ENCODE data around the gene PTPN9.
"Not testable (repeated sequence)": the region's sequence is repeated elsewhere in the genome, so short reads cannot be mapped to it uniquely, and the experiment has no call there.

The PTPN9 gene

DNA sequence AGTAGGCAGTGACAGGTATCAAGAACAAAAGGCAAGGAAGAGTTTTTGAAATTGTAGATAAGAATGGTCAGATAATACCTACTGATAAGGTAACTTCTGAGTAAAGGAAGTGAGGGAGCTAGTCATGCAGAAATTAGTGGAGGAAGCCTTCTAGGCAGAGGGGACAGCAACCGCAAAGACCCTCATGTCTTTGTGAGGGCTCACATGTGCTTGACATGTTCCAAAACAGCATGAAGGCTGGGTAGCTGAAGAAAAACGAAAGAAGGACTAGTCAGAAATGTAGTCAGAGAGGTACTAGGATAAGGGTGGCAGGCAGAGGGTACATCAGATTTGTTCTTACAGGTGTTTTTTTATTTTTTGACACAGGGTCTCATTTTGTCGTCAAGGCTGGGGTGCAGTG, 133.0 kb downstream of the PTPN9 start:
- Histone ChIP-seq H3K9ac (ENCODE audit: low read length) (no peak overlapping the region), H3K36me3 (ENCODE audit: control insufficient read depth, insufficient read depth, low read length) (no peaks in the 10 kb centered on the region), H3K4me1 (ENCODE audit: control insufficient read depth, insufficient read depth, low read length) (peaks cover 8% of the 10 kb centered on the region), H3K9me3 (ENCODE audit: control insufficient read depth, low read length) (no peaks in the 10 kb centered on the region), H3K27me3 (ENCODE audit: control insufficient read depth, insufficient read depth, low read length) (no peaks in the 10 kb centered on the region), H3K4me3 (ENCODE audit: low read length) (no peak overlapping the region)

DNA sequence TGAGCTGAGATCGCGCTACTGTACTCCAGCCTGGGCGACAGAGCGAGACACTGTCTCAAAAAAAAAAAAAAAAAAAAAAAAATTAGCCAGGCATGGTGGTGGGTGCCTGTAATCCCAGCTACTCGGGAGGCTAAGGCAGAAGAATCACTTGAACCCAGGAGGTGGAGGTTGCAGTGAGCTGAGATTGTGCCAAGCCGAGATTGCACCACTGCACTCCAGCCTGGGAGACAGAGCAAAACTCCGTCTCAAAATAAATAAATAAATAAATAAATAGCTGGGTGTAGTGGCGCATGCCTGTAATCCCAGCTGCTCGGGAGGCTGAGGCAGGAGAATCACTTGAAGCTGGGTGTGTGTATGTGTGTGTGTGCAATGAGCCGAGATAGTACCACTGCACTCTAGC, 133.8 kb downstream of the PTPN9 start:
- not testable (repeated sequence) for H3K27me3 ChIP-seq (ENCODE audit: control insufficient read depth, insufficient read depth, low read length); H3K36me3 ChIP-seq (ENCODE audit: control insufficient read depth, insufficient read depth, low read length); H3K9ac ChIP-seq (ENCODE audit: low read length); H3K9me3 ChIP-seq (ENCODE audit: control insufficient read depth, low read length); H3K4me3 ChIP-seq (ENCODE audit: low read length); H3K4me1 ChIP-seq (ENCODE audit: control insufficient read depth, insufficient read depth, low read length)

DNA sequence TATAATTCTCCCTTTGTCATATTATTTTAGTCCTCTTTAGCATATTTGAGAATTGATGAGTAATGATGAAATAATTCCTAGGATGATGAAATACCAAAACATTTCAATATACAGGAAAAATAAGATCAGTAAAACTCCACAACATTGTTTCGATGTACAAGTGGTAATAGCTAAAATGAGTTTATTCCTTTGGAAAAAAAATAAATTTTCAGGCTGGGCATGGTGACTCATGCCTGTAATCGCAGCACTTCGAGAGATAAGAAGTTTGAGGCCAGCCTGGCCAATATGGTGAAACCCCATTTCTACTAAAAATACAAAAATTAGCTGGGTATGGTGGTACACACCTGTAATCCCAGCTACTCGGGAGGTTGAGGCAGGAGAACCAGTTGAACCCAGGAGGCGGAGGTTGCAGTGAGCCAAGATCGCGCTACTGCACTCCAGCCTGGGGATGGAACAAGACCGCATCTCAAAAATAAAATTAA, 135.1 kb downstream of the PTPN9 start:
- not testable (repeated sequence) for H3K36me3 ChIP-seq (ENCODE audit: control insufficient read depth, insufficient read depth, low read length); H3K4me1 ChIP-seq (ENCODE audit: control insufficient read depth, insufficient read depth, low read length); H3K4me3 ChIP-seq (ENCODE audit: low read length); H3K27me3 ChIP-seq (ENCODE audit: control insufficient read depth, insufficient read depth, low read length); H3K9me3 ChIP-seq (ENCODE audit: control insufficient read depth, low read length); H3K9ac ChIP-seq (ENCODE audit: low read length)

DNA sequence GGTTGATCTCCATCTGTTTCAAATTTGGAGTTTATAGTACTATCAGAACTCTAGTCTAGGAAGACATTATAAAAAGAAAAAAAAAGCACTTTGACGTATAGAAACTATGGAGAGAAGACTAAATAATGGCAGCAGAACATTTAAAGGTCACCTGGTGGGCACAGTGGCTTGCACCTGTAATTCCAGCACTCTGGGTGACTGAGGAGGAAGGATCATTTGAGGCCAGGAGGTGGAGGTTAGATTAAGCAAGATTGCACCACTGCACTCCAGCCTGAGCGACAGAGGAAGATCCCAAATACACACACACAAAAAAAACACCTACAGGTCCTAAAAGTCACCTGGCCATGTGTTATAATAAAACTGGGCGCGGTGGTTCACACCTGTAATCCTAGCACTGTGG, 141.4 kb downstream of the PTPN9 start:
- H3K9ac ChIP-seq (ENCODE audit: low read length): no peak overlapping the region
- no peaks in the 10 kb centered on the region for H3K36me3 ChIP-seq (ENCODE audit: control insufficient read depth, insufficient read depth, low read length)
- no peaks in the 10 kb centered on the region for H3K27me3 ChIP-seq (ENCODE audit: control insufficient read depth, insufficient read depth, low read length)
- H3K9me3 ChIP-seq (ENCODE audit: control insufficient read depth, low read length): no peaks in the 10 kb centered on the region
- no peak overlapping the region for H3K4me3 ChIP-seq (ENCODE audit: low read length)
- no peaks in the 10 kb centered on the region for H3K4me1 ChIP-seq (ENCODE audit: control insufficient read depth, insufficient read depth, low read length)

DNA sequence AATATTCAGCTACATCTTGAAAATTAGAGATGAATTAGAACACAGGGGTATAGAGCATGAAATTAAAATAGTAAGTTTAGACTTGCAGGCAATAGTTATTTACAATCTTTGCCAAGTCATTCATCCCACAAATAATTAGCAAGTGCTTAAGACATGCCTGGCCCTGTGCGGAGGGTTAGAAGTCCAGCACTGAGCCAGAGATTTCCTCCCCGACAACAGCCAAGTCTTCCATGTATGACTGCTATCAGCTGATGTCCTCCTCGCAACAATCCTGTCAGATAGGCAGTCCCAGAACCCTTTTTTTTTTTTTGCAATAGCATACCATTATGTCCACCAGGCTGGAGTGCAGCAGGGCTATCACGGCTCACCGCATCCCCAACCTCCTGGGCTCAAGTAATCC, 142.2 kb downstream of the PTPN9 start:
- H3K9ac ChIP-seq (ENCODE audit: low read length): no peak overlapping the region
- no peaks in the 10 kb centered on the region for H3K36me3 ChIP-seq (ENCODE audit: control insufficient read depth, insufficient read depth, low read length)
- H3K27me3 ChIP-seq (ENCODE audit: control insufficient read depth, insufficient read depth, low read length): no peaks in the 10 kb centered on the region
- H3K4me1 ChIP-seq (ENCODE audit: control insufficient read depth, insufficient read depth, low read length): no peaks in the 10 kb centered on the region
- H3K4me3 ChIP-seq (ENCODE audit: low read length): no peak overlapping the region
- no peaks in the 10 kb centered on the region for H3K9me3 ChIP-seq (ENCODE audit: control insufficient read depth, low read length)

DNA sequence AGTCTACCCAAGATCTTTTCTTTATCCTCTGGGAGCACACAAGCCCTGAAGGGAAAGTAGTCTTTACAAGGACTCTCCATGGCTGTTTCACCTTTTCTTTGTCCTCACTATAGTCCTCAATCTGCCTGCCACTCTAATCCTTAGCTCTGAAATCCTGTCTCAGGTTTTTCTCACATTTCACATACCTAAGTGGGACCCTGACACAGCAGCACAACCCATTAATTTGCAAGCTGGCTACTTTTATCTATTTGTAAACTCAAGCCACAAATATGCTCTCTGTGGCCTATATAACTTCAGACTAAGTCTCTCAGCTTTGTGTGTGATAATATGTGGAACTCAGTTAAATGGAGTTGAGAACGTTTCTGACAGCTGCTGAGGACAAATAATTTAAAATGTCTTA, 147.4 kb downstream of the PTPN9 start:
- no peaks in the 10 kb centered on the region for H3K36me3 ChIP-seq (ENCODE audit: control insufficient read depth, insufficient read depth, low read length)
- H3K4me1 ChIP-seq (ENCODE audit: control insufficient read depth, insufficient read depth, low read length): no peaks in the 10 kb centered on the region
- no peak overlapping the region for H3K4me3 ChIP-seq (ENCODE audit: low read length)
- no peak overlapping the region for H3K9ac ChIP-seq (ENCODE audit: low read length)
- H3K27me3 ChIP-seq (ENCODE audit: control insufficient read depth, insufficient read depth, low read length): no peaks in the 10 kb centered on the region
- no peaks in the 10 kb centered on the region for H3K9me3 ChIP-seq (ENCODE audit: control insufficient read depth, low read length)

DNA sequence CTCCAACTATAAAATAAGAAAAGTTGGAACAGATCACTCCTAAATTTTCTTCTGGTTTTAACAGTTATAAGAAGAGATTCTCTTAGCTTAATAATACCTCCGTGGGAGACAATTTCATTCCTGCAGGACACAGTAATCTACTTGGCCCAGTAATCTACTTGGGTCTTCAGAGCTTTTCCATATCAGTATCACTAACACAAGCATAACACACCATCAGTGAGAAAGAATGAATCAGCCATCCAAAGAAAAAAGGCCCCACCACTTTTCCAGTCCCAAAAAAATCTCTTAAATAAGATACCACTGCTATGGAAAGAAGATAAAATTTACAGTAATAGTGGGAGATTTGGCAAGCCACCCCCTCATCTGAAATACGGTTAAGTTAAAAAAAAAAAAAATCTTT, 147.8 kb downstream of the PTPN9 start:
- Histone ChIP-seq H3K9ac (ENCODE audit: low read length) (no peak overlapping the region), H3K36me3 (ENCODE audit: control insufficient read depth, insufficient read depth, low read length) (no peaks in the 10 kb centered on the region), H3K4me1 (ENCODE audit: control insufficient read depth, insufficient read depth, low read length) (no peaks in the 10 kb centered on the region), H3K9me3 (ENCODE audit: control insufficient read depth, low read length) (no peaks in the 10 kb centered on the region), H3K4me3 (ENCODE audit: low read length) (no peak overlapping the region), H3K27me3 (ENCODE audit: control insufficient read depth, insufficient read depth, low read length) (no peaks in the 10 kb centered on the region)

DNA sequence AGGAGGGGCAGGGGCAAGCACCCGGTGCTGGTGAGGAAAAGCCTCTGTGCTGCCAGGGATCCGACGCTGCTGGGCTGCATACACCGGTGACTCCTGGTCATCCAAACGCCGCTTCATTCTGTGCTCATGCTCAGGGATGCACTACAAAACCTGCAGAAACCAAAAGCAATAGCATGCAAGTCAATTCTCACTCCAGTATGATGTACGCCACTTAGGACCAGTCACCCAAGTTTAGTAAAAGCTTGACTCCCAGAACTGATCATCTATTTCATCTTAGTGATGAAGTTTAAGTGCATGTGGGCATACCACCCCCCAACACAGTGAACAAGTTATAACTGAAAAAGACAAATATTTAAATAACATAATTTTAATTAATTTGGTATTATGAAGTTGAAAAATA, 148.9 kb downstream of the PTPN9 start:
- H3K36me3 ChIP-seq (ENCODE audit: control insufficient read depth, insufficient read depth, low read length): no peaks in the 10 kb centered on the region
- H3K4me1 ChIP-seq (ENCODE audit: control insufficient read depth, insufficient read depth, low read length): no peaks in the 10 kb centered on the region
- H3K9me3 ChIP-seq (ENCODE audit: control insufficient read depth, low read length): no peaks in the 10 kb centered on the region
- H3K4me3 ChIP-seq (ENCODE audit: low read length): no peak overlapping the region
- H3K9ac ChIP-seq (ENCODE audit: low read length): no peak overlapping the region
- H3K27me3 ChIP-seq (ENCODE audit: control insufficient read depth, insufficient read depth, low read length): no peaks in the 10 kb centered on the region

DNA sequence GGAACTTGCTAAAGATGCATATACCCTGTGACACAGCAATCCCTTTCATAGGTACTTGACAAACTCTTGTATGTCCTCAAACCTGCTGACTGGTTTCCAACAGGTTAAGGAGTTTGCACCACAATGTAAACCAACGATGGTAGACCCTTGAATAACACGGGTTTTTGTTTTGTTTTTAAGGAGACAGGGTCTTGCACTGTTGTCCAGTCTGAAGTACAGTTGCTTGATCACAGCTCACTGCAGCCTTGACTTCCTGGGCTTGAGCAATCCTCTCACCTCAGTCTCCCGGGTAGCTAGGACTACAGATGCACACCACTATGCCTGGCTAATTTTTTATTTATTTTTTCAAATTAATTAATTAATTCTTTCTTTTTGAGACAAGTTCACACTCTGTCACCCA, 151.0 kb downstream of the PTPN9 start:
- no peaks in the 10 kb centered on the region for H3K4me1 ChIP-seq (ENCODE audit: control insufficient read depth, insufficient read depth, low read length)
- no peak overlapping the region for H3K4me3 ChIP-seq (ENCODE audit: low read length)
- no peaks in the 10 kb centered on the region for H3K27me3 ChIP-seq (ENCODE audit: control insufficient read depth, insufficient read depth, low read length)
- H3K9me3 ChIP-seq (ENCODE audit: control insufficient read depth, low read length): no peaks in the 10 kb centered on the region
- no peaks in the 10 kb centered on the region for H3K36me3 ChIP-seq (ENCODE audit: control insufficient read depth, insufficient read depth, low read length)
- H3K9ac ChIP-seq (ENCODE audit: low read length): no peak overlapping the region

DNA sequence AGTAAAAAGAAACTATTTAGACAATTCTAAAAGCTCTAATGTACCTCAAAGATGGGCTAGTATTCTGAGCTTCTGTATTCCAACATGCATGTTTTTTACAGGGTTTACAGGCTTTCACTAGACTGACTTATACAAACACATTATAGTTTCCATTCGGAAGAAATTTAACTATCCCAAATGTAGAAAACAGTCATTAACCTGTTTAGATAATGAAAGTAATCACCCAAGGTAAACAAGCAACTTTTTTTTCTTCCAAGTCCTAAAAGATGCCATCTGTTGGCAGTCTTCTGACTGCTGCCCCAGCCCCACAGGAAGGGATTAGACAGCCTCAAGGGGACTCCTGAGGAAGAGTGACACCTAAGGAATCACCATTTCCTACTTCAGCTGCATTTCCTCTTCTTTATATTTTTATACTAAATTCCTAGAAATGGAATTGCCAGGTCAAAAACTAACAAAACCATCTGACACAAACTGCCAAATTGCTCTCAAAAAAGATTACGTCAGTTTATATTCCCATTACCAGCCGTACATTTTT, 153.1 kb downstream of the PTPN9 start:
- Histone ChIP-seq H3K36me3 (ENCODE audit: control insufficient read depth, insufficient read depth, low read length) (peaks cover 5% of the 10 kb centered on the region), H3K4me3 (ENCODE audit: low read length) (no peak overlapping the region), H3K27me3 (ENCODE audit: control insufficient read depth, insufficient read depth, low read length) (no peaks in the 10 kb centered on the region), H3K9ac (ENCODE audit: low read length) (no peak overlapping the region), H3K9me3 (ENCODE audit: control insufficient read depth, low read length) (no peaks in the 10 kb centered on the region), H3K4me1 (ENCODE audit: control insufficient read depth, insufficient read depth, low read length) (no peaks in the 10 kb centered on the region)

DNA sequence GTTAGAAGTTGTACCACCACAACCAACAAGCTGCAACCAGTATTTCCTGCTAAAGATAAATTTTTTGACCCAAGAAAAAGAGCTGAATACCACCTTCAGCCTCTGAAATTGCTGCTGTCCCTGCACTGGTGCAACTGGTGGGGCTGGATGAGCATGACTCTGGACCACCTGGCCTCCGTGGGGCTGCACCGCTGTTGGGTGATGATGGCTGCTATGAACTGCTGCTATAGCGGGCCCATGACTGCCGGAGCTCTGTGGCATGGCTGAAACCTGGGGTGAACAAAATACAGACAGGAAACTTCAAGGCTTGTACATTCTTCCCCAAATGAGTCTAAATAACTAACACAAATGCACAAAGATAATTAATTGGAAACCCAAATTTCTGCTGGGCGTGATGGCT, 156.6 kb downstream of the PTPN9 start:
- Histone ChIP-seq H3K4me1 (ENCODE audit: control insufficient read depth, insufficient read depth, low read length) (peaks cover 3% of the 10 kb centered on the region), H3K9ac (ENCODE audit: low read length) (no peak overlapping the region), H3K4me3 (ENCODE audit: low read length) (no peak overlapping the region), H3K36me3 (ENCODE audit: control insufficient read depth, insufficient read depth, low read length) (peaks cover 5% of the 10 kb centered on the region), H3K27me3 (ENCODE audit: control insufficient read depth, insufficient read depth, low read length) (no peaks in the 10 kb centered on the region), H3K9me3 (ENCODE audit: control insufficient read depth, low read length) (no peaks in the 10 kb centered on the region)

DNA sequence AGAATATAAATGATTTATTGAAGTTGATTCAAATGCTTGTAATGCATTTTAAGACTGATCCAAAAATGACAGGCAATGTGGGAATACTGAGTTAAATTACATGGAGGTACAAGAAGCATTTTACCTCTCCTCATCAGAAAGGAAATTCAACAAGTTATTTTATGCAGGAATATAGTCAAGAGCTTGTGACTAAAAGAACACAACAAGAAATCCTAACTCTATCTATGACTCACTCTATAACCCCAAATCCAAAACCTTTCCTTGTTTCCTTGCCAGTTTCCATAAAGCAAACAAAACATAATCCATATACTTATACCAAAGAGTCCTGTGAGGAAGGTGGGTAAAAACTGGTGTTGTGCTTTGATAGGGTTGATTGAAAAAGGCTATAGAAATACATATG, 158.4 kb downstream of the PTPN9 start:
- H3K9me3 ChIP-seq (ENCODE audit: control insufficient read depth, low read length): no peaks in the 10 kb centered on the region
- H3K36me3 ChIP-seq (ENCODE audit: control insufficient read depth, insufficient read depth, low read length): peaks cover 5% of the 10 kb centered on the region
- peaks cover 13% of the 10 kb centered on the region for H3K4me1 ChIP-seq (ENCODE audit: control insufficient read depth, insufficient read depth, low read length)
- H3K27me3 ChIP-seq (ENCODE audit: control insufficient read depth, insufficient read depth, low read length): no peaks in the 10 kb centered on the region
- H3K9ac ChIP-seq (ENCODE audit: low read length): no peak overlapping the region
- no peak overlapping the region for H3K4me3 ChIP-seq (ENCODE audit: low read length)

DNA sequence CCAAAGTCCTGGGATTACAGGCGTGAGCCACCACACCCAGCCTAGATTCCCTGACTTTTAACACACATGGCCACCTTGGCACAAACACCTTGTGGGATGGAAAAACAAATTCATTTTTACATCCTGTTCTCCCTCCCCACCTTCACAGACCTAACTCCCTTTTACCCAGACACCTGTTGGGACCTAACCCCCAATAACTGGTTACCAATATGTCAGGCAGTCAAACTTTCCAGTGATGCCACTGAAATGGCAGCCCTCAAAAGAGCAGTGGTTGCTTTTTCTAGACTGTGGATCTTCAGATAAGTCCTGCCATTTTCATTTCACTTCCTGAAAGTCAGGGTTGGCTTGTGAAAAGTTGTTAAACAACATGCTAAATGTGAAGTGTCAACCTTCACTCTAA, 162.5 kb downstream of the PTPN9 start:
- no peaks in the 10 kb centered on the region for H3K9me3 ChIP-seq (ENCODE audit: control insufficient read depth, low read length)
- no peak overlapping the region for H3K9ac ChIP-seq (ENCODE audit: low read length)
- H3K4me1 ChIP-seq (ENCODE audit: control insufficient read depth, insufficient read depth, low read length): peaks cover 13% of the 10 kb centered on the region
- H3K4me3 ChIP-seq (ENCODE audit: low read length): no peak overlapping the region
- peaks cover 10% of the 10 kb centered on the region for H3K36me3 ChIP-seq (ENCODE audit: control insufficient read depth, insufficient read depth, low read length)
- H3K27me3 ChIP-seq (ENCODE audit: control insufficient read depth, insufficient read depth, low read length): no peaks in the 10 kb centered on the region

Measured in mucosa of stomach (tissue), 1 donor.